Psoas muscle (tissue), 8 donors: ENCODE measurements around the gene RAD51B. TPM values are rescaled to one million over a fixed set of nuclear protein-coding genes. Genes with fewer than 3 reads are reported as not detected.

Source experiments
- ATAC-seq, 4 donors: fragments of 200-7000 bp; cut with Tn5 transposase; one replicate each; pipeline ENCODE4 v1.9.1; 2020; ENCODE audit warnings: moderate library complexity in 3 of 4, mild to moderate bottlenecking in 2 of 4
- DNase-seq, 2 donors: peaks; one replicate each; pipeline ENCODE4 v3.0.0-alpha.2; 2020
- H3K27ac ChIP-seq: fragments of 200-600 bp; one replicate; pipeline ENCODE4 v1.8.0; 2022
- H3K27me3 ChIP-seq, 3 donors: fragments of 200-600 bp in 1 of 3; one replicate each; pipeline versions ENCODE4 v1.6.1 to v1.8.0; 2013 to 2022; ENCODE audit warnings: low read length in 2 of 3, mild to moderate bottlenecking in 2 of 3, moderate library complexity in 1 of 3; ENCODE audit not compliant: insufficient read depth in 3 of 3
- H3K36me3 ChIP-seq, 2 donors: fragments of 200-600 bp in 1 of 2; one replicate each; pipeline versions ENCODE4 v1.6.1 to v1.8.0; 2013 to 2022; ENCODE audit warnings: low read depth in 1 of 2, mild to moderate bottlenecking in 1 of 2, moderate library complexity in 1 of 2; ENCODE audit not compliant: insufficient read depth in 1 of 2
- H3K4me1 ChIP-seq: fragments of 200-600 bp; one replicate; pipeline ENCODE4 v1.8.0; 2022
- H3K4me3 ChIP-seq: fragments of 200-600 bp; one replicate; pipeline ENCODE4 v1.8.0; 2022; ENCODE audit warnings: mild to moderate bottlenecking
- H3K9me3 ChIP-seq: fragments of 200-600 bp; one replicate; pipeline ENCODE4 v1.8.0; 2022
- WGBS, 3 donors: extraction: QIAGEN DNeasy Blood & Tissue Kit; methylation state at CpG; one replicate each; pipeline versions ENCODE4 v1.1.6 to v1.1.7; 2013; 5-methylcytosine and 5-hydroxymethylcytosine counted together
- intact Hi-C, 2 donors: fragments of 100-400 bp; cut with DNase I; formaldehyde crosslinking; loops; one replicate each; pipeline versions ENCODE4 v1.11.0 to v1.14.2; 2022
- polyA plus RNA-seq, 3 donors: library from polyadenylated mRNA; stranded (reverse); fragments of 200-250 nt; gene quantifications; one replicate each; pipeline ENCODE4 v1.2.3, GENCODE V29; 2013
- total RNA-seq, 4 donors: library from RNA; stranded (reverse); fragmentation: NEBNext Ultra II Directional in 2 of 4; extraction: Animal tissue kit (Norgen Biotek cat#: 25700) in 2 of 4; gene quantifications; one replicate each; pipeline versions ENCODE4 v1.2.1 to v1.2.4, GENCODE V29; 2021 to 2023
- TF ChIP-seq, protein P1 (sequence below): fragments of 200-600 bp; IDR thresholded peaks from one replicate; pipeline ENCODE4 v1.8.0; 2022; ENCODE audit warnings: antibody characterized with exemption
- donor health status: healthy with polysubstance abuse.
- donor health status: DM: no; HTN: no; CAD: no; lungs with moderate emphysema.
- donor health status: Bipolar disorder and iron deficiency.
- donor health status: healthy.
- donor health status: DM: yes; HTN: yes; CAD: no.
- donor health status: DM: no; HTN: no; CAD: no.
- donor health status: DM: no; HTN: no; CAD: no.
- donor health status: DM: yes; HTN: yes; CAD: no.

The RAD51B gene
- total and polyA plus RNA-seq, 7 donors = 0.60 to 7.2 (median 2.2) TPM

DNA sequence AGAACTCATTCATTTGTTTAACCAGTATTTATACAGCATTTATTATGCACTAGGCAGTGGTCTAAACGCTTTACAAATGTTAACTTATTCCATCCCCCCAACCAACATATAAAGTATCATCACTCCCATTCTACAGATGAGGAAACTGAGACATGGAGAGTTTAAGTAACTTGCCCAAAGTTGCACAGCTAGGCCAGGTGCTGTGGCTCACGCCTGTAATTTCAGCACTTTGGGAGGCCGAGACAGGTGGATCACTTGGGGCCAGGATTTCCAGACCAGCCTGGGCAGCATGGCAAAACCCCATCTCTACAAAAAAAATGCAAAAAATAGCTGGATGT lies 935.4 kb downstream of the RAD51B start:
- Histone ChIP-seq H3K4me3 (no peak overlapping the region), H3K36me3 (no peaks in the 10 kb centered on the region), H3K27me3 (no peaks in the 10 kb centered on the region), H3K27ac (no peak overlapping the region), H3K9me3 (no peaks in the 10 kb centered on the region), H3K4me1 (peaks cover 9% of the 10 kb centered on the region)
- ATAC-seq (no peak), DNase-seq (no peak)
- WGBS, 3 donors = 94 to 97% (median 97%) methylated on average over 3 of the region's 3 CpGs
- TF ChIP-seq, protein P1, sequence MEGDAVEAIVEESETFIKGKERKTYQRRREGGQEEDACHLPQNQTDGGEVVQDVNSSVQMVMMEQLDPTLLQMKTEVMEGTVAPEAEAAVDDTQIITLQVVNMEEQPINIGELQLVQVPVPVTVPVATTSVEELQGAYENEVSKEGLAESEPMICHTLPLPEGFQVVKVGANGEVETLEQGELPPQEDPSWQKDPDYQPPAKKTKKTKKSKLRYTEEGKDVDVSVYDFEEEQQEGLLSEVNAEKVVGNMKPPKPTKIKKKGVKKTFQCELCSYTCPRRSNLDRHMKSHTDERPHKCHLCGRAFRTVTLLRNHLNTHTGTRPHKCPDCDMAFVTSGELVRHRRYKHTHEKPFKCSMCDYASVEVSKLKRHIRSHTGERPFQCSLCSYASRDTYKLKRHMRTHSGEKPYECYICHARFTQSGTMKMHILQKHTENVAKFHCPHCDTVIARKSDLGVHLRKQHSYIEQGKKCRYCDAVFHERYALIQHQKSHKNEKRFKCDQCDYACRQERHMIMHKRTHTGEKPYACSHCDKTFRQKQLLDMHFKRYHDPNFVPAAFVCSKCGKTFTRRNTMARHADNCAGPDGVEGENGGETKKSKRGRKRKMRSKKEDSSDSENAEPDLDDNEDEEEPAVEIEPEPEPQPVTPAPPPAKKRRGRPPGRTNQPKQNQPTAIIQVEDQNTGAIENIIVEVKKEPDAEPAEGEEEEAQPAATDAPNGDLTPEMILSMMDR = no peak
- intact Hi-C loops = no loop called here

DNA sequence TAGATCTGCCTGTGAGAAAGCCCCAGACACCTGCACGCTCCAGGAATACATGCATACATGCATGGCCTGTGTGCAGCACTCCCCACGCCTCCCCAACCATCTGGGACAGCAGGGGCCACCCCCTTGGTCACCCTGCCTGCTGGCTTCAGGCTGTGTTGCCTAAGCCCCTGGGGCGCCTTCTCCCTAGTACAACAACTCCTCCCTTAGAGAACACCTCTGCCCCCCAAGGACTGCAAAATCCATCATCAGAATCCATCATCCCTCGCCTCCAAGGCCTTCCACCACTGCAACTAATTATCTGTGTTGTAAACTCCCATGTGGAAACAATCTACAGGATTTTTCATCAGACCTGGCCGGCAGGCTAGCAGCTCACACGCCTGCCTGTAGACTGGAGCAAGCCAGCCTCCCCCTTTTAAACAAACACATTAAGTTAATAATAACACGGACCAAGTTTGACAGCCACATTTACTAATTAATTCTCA lies 936.5 kb downstream of the RAD51B start:
- H3K36me3 ChIP-seq = no peaks in the 10 kb centered on the region
- TF ChIP-seq, protein P1 = no peak
- intact Hi-C loops = no loop called here
- H3K4me1 ChIP-seq = peaks cover 9% of the 10 kb centered on the region
- ATAC-seq = no peak
- H3K4me3 ChIP-seq = no peak overlapping the region
- H3K9me3 ChIP-seq = no peaks in the 10 kb centered on the region
- no peaks in the 10 kb centered on the region for H3K27me3 ChIP-seq
- WGBS, 3 donors = 89 to 92% (median 89%) methylated on average over 7 of the region's 7 CpGs
- no peak overlapping the region for H3K27ac ChIP-seq
- no peak for DNase-seq

DNA sequence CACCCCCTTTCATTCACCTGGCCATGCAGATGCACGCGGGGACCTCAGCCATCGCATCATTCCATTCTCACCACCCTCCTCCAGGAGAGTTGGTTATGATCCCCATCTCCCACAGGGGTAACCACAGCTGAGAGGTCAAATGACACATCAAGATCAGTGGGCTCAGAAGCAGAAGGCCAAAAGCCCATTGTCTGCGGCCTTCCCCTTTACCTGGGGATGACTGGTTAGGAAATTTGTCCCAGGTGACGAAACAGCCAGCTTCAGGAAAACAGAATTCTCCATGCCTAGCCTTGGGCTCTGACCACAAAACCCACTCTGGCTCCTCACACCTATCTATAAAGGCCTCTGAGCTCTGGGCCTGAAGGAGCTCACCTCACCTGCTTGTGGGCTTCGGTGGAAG lies 937.2 kb downstream of the RAD51B start:
- Histone ChIP-seq H3K27me3 (no peaks in the 10 kb centered on the region), H3K9me3 (no peaks in the 10 kb centered on the region), H3K27ac (peak overlapping the region; percentile 66), H3K4me1 (peaks cover 9% of the 10 kb centered on the region), H3K36me3 (no peaks in the 10 kb centered on the region), H3K4me3 (no peak overlapping the region)
- DNase-seq (no peak), ATAC-seq (no peak)
- TF ChIP-seq, protein P1 = no peak
- WGBS, 3 donors = 97 to 100% (median 98%) methylated on average over 6 of the region's 6 CpGs
- intact Hi-C loops = no loop called here

DNA sequence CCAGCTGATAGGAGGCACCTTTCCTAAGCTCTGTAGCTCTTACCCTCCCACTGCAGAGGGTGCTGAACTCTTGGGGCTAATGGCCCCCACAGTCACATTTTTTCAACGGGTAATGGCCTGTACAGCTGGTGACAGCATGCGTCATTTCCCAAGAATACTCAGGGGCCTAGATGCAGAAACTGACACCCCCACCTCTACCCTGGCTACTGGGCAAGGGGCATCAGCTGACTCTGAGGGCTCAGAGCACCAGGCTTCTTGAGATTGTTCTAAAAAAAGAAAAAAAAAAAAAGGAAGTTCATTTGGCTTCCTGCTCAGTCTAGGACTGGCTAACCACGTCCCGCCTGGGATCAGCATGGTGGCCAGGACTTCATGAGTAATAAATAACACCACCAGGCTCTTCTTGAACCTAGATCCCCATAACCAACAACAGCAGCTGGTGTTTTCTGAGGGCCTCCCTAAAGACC lies 938.1 kb downstream of the RAD51B start:
- Histone ChIP-seq H3K27ac (peak overlapping the region; percentile 66), H3K4me1 (peaks cover 9% of the 10 kb centered on the region), H3K4me3 (no peak overlapping the region), H3K36me3 (no peaks in the 10 kb centered on the region), H3K9me3 (no peaks in the 10 kb centered on the region), H3K27me3 (no peaks in the 10 kb centered on the region)
- DNase-seq = peak; percentile 42 to 74
- ATAC-seq = peak; percentile 89 to 97 (median 94)
- TF ChIP-seq, protein P1 = no peak
- intact Hi-C loops = no loop called here
- 17 to 44% (median 24%) methylated on average over 4 of the region's 4 CpGs for WGBS, 3 donors

DNA sequence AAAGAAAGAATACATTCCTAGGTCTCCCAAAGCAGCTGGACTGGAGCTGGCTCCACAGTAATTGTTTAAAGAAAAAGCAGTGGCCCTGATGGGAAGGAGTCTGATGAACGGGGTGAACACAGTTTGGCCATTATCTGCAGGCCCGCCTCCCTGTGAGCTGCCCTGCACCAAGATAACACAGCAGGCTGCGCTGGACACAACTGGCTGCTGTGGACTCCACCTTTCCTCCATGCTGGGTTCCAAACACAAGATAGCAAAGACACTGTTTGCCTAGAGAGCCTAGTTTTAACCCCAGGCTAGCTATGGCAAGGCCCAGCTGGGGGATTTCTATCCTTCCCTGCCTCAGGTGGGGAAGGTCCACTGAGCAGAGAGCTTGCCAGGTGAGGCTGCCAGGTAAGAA lies 938.7 kb downstream of the RAD51B start:
- intact Hi-C loops = no loop called here
- peak overlapping the region; percentile 66 for H3K27ac ChIP-seq
- DNase-seq = no peak
- ATAC-seq = no peak
- TF ChIP-seq, protein P1 = no peak
- no peaks in the 10 kb centered on the region for H3K36me3 ChIP-seq
- no peaks in the 10 kb centered on the region for H3K9me3 ChIP-seq
- H3K4me1 ChIP-seq = peaks cover 13% of the 10 kb centered on the region
- WGBS, 3 donors = 84 to 96% (median 93%) methylated on average over 3 of the region's 3 CpGs
- no peak overlapping the region for H3K4me3 ChIP-seq
- no peaks in the 10 kb centered on the region for H3K27me3 ChIP-seq
